PFSK-1 (cell line): ENCODE results near the gene PCMT1.

ENCODE experiments used
- FOXP2 ChIP-seq: optimal IDR thresholded peaks from 2 replicates; pipeline ENCODE3; 2011; ENCODE audit warnings: borderline replicate concordance, control low read depth, inconsistent platforms; ENCODE audit not compliant: insufficient read depth; ENCODE audit errors: extremely low read length, extremely low read depth
- POLR2AphosphoS5 ChIP-seq: IDR thresholded peaks from 2 replicates; pipeline ENCODE4 v1.6.1; 2012; ENCODE audit warnings: low read depth, mild to moderate bottlenecking, control low read depth, low read length, moderate library complexity
- REST ChIP-seq, 2 experiments: IDR thresholded peaks; 2 replicates each; pipeline versions ENCODE4 v1.6.1 to v1.8.0; 2011 to 2012; ENCODE audit warnings: low read depth in 2 of 2, low read length in 2 of 2, control low read depth in 1 of 2, inconsistent platforms in 1 of 2, mild to moderate bottlenecking in 1 of 2, moderate library complexity in 1 of 2; ENCODE audit not compliant: insufficient read depth in 1 of 2
- SIN3A ChIP-seq: IDR thresholded peaks from 2 replicates; pipeline ENCODE4 v1.6.1; 2012; ENCODE audit warnings: mild to moderate bottlenecking, low read length, moderate library complexity, borderline replicate concordance; ENCODE audit not compliant: insufficient read depth
- TAF1 ChIP-seq: IDR thresholded peaks from 2 replicates; pipeline ENCODE4 v1.6.1; 2012; ENCODE audit warnings: low read length, control low read depth, borderline replicate concordance; ENCODE audit not compliant: insufficient read depth

The PCMT1 gene

GRCh38 chr6:149779644-149779963 lies 30.1 kb downstream of the PCMT1 start:
- TF ChIP-seq REST (IDR thresholded peaks at IDR 0.05; ENCODE audit: insufficient read depth in 1 of 2, low read depth in 2 of 2, low read length in 2 of 2), result no peak
- no peak for TF ChIP-seq FOXP2
- no peak for TF ChIP-seq SIN3A
- TF ChIP-seq TAF1, result no peak
- no peak for TF ChIP-seq POLR2AphosphoS5

DNA sequence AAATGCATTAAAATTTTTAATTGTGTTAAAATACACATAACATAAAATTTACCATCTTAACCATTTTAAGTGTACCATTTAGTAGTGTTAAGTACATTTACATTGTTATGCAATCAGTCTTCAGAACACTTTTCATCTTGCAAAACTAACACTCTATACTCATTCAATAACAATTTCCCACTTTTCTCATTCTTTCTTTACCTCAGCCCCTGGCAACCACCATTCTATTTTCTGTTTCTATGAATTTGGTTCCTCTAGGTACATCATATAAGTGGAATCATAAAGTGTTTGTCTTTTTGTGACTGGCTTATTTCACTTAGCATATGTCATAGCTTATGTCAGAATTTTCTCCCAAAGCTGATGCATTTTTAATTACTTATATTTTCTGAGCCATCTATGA lies 32.2 kb downstream of the PCMT1 start:
- TF ChIP-seq SIN3A (no peak), POLR2AphosphoS5 (no peak), REST (IDR thresholded peaks at IDR 0.05; ENCODE audit: insufficient read depth in 1 of 2, low read depth in 2 of 2, low read length in 2 of 2) (no peak), FOXP2 (no peak), TAF1 (no peak)

DNA sequence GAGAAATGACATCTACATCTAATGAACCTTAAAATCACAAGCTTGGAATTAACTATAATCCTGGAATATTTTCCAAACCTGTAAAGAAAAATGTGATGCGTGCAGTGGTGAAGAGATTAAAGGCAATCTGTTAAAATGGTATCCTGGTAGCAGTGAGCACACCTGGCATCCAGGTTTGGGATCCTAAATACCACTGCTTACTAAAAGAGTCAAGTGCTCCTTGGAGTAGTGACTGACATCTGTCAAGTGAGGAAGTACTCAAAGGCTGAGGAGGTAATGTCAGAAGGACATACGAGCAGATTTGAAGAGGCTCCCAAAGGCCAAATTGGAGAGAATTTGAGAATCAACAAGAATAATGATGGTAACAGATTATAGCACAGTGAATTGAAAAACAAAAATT lies 32.8 kb downstream of the PCMT1 start:
- TF ChIP-seq POLR2AphosphoS5 (no peak), SIN3A (no peak), TAF1 (no peak), FOXP2 (no peak), REST (IDR thresholded peaks at IDR 0.05; ENCODE audit: insufficient read depth in 1 of 2, low read depth in 2 of 2, low read length in 2 of 2) (no peak)

- no peak for TF ChIP-seq FOXP2
Measured at GRCh38 chr6:149783551-149783950, 34.0 kb downstream of the PCMT1 start.

- no peak for TF ChIP-seq REST (IDR thresholded peaks at IDR 0.05; ENCODE audit: insufficient read depth in 1 of 2, low read depth in 2 of 2, low read length in 2 of 2)
- TF ChIP-seq FOXP2, result no peak
- no peak for TF ChIP-seq SIN3A
- no peak for TF ChIP-seq TAF1
- TF ChIP-seq POLR2AphosphoS5, result no peak
Measured at GRCh38 chr6:149806127-149806526, 56.6 kb downstream of the PCMT1 start.
